Midbrain (tissue), 1 donor: Measurements from ENCODE around the gene PRMT6.
"Not testable (repeated sequence)": the region's sequence is repeated elsewhere in the genome, so short reads cannot be mapped to it uniquely, and the experiment has no call there.

Source experiments
- DNase-seq: peaks from one replicate; lab custom pipeline; 2025; lab: John Stamatoyannopoulos, UW

The PRMT6 gene

DNA sequence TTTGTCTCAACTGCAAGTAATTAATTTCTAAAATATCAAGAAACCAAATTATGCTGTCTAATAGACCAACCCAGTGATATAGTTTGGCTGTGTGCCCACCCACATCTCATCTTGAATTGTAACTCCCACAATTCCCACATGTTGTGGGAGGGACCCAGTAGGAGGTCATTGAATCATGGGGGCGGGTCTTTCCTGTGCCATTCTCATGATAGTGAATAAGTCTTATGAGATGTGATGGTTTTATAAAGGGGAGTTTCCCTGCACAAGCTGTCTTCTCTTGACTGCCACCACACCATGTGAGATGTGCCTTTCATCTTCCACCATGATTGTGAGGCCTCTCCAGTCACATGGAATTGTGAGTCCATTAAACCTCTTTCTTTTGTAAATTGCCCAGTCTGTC, 36.9 kb downstream of the PRMT6 start:
- not testable (repeated sequence) for DNase-seq

DNA sequence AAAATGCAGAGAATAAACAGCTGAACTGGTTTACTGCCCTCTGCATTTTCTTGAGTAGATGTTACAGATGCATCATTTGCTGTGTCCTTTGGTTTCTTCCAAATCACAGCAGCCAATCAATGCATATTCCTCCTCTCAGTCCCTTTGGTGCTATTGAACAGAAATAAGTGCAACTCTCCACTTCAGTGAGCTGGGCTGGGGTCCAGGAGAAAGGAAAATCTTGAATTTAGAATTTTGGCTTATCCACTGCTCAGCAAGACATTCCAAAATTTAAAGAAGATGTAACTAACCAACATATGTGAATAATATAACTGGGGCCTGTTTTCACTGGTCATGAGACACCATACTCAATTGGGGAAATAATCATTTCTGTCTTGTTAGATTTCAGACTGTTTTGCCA, 39.2 kb downstream of the PRMT6 start:
- DNase-seq: no peak

DNA sequence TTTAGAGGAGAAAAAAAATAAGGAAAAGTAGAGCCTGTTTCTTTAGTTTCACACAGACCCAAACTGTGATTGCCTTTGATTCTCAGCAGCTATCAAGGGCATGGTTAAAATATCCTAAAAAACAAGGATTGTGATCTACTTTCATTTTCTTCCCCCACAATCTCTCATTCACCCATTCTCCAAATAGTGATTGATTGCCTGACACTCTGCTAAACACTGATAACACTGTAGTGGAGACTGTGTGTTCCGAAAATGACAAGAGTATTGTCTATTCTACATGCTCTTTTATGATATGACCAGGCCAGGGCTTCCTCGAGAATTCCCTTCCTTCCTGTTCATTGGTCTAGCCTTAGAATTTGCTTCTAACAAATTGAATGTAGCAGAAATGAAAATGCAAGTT, 40.2 kb downstream of the PRMT6 start:
- DNase-seq: no peak

DNA sequence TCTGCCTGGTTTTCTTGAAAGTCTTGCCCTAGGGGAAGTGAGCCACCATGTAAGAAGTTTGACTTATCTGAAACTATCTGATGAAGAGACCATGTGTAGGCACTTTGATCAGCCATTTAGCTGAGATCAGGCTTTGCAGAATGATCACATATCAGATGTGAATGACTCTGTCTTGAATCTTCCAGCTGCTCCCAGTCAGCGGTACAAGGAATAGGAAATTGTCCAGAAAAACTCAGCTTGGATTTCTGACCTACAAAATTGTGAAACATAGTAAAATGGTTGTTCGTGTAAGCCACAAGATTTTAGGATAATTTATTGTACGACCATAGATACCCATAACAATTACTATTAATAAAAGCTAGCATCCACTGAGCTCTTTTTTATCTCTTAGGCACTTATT, 42.5 kb downstream of the PRMT6 start:
- no peak for DNase-seq

DNA sequence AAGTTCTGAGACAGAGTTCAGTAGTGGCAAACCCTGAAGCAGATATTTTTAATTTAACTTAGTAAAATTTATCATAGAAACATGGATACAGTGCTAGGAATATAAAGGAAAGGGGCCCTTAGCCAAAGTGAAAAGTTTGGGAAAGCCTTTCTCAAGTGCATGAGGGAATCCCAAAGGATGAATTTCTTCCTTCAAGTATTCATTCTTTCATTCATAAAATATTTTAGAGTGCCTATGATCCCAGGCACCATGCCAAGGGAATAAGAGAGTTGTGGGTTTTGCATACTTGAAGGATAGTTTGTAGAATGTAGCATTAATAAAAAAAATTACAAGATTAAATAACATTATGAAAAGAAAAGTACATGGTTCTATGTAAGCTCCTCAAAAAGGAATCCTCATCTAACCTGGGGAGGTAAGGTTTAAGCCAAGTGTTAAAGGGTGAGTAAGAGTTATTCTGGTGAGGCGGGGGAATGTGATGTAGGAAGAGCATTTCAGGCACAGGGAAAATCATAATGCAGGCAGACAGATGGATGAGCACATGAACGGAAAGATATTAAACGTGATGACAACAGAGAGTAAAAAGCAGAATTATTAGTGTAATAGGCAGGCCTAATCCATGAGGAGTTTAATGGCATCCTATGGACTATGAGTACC, 44.0 kb downstream of the PRMT6 start:
- DNase-seq: no peak

DNA sequence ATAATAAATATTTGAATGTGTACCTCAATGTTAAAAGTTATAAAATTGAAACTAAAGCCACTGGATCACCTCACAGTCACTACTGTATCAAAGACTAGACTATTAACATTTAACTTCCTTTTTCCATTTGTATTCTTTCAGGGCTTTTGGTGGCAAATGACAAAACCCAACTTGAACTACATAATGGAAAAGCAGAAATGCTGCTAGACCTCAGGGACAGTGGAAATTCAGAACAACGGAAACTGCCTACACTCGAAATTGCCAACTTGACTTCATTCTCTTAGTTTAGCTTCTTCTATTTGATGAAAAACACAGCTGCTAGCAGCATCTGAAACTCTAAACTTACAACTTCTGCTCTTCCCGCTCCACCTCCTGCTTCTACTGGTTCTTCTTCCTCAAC, 49.4 kb downstream of the PRMT6 start:
- no peak for DNase-seq
